NB4 (cell line): Measurements from ENCODE around the gene TRIM31.

Experiments
- CTCF ChIP-seq: IDR thresholded peaks from one replicate; pipeline ENCODE4 v1.5.1; 2012; ENCODE audit warnings: low read depth, low read length
- POLR2A ChIP-seq: IDR thresholded peaks from 2 replicates; pipeline ENCODE4 v1.6.1; 2011; ENCODE audit warnings: mild to moderate bottlenecking; ENCODE audit not compliant: insufficient read length; ENCODE audit errors: extremely low read depth

GRCh38 chr6:30073489-30074235 is 39.2 kb downstream of the TRIM31 start:
- no peak for TF ChIP-seq CTCF
- no peak for TF ChIP-seq POLR2A
